ENCODE results near the gene TRIP11. TPM values are rescaled to one million over a fixed set of nuclear protein-coding genes. Genes with fewer than 3 reads are reported as not detected.
A peak's percentile ranks its signal among the peaks of the same experiment; 100 is the strongest.
"Not testable (repeated sequence)": the region's sequence is repeated elsewhere in the genome, so short reads cannot be mapped to it uniquely, and the experiment has no call there.

The TRIP11 gene
- 80.5 TPM for total RNA-seq

- intact Hi-C loops (cut with DNase I), result no loop called here
- ATAC-seq, result peak; percentile 100
- peak; percentile 95 for DNase-seq (ENCODE audit: low spot score)
These were observed at the start of gene TRIP11 for GRCh38 chr14:92039719-92040430. Gene TRIP11, minus strand, starts transcription at chr14:92040059. Its CDS starts 374 bp downstream, at chr14:92039685.

- DNase-seq (ENCODE audit: low spot score), result no peak
- intact Hi-C loops (cut with DNase I), result no loop called here
- no peak for ATAC-seq
These were observed 48.6 kb upstream of the TRIP11 start for GRCh38 chr14:92088494-92088893.

GRCh38 chr14:92074555-92074954 lies 34.7 kb upstream of the TRIP11 start:
- intact Hi-C loops (cut with DNase I), result loop anchor here (5.0 kb wide), 1 partner anchor 1582 kb away; no protein-coding TSS in a partner anchor
- DNase-seq (ENCODE audit: low spot score), result no peak
- ATAC-seq, result no peak

- intact Hi-C loops (cut with DNase I), result no loop called here
- DNase-seq (ENCODE audit: low spot score) (no peak), ATAC-seq (no peak)
These were observed 18.4 kb upstream of the TRIP11 start for GRCh38 chr14:92058006-92058917.

- intact Hi-C loops (cut with DNase I), result no loop called here
- DNase-seq (ENCODE audit: low spot score) (no peak), ATAC-seq (no peak)
These were observed 9.9 kb upstream of the TRIP11 start for GRCh38 chr14:92049781-92050180.

GRCh38 chr14:92049221-92049620 lies 9.4 kb upstream of the TRIP11 start:
- intact Hi-C loops (cut with DNase I); DNase-seq (ENCODE audit: low spot score); ATAC-seq: not testable (repeated sequence)

GRCh38 chr14:92045904-92046303 lies 6.0 kb upstream of the TRIP11 start:
- DNase-seq (ENCODE audit: low spot score); intact Hi-C loops (cut with DNase I); ATAC-seq: not testable (repeated sequence)

GRCh38 chr14:92041766-92042165 lies 1.9 kb upstream of the TRIP11 start:
- intact Hi-C loops (cut with DNase I); ATAC-seq: not testable (repeated sequence)

GRCh38 chr14:92041203-92041602 lies 1.3 kb upstream of the TRIP11 start:
- ATAC-seq (no peak), DNase-seq (ENCODE audit: low spot score) (no peak)
- intact Hi-C loops (cut with DNase I), result no loop called here

More at GRCh38 chr14:92041766-92042165, 1.9 kb upstream of the TRIP11 start:
- DNase-seq (ENCODE audit: low spot score), result not testable (repeated sequence)

GRCh38 chr14:92040431-92041051 lies 682 bp upstream of the TRIP11 start:
- peak; percentile 6 for ATAC-seq
- intact Hi-C loops (cut with DNase I), result no loop called here
- DNase-seq (ENCODE audit: low spot score), result no peak

- ATAC-seq (peak; percentile 73), DNase-seq (ENCODE audit: low spot score) (no peak)
- intact Hi-C loops (cut with DNase I), result no loop called here
These were observed 668 bp downstream of the TRIP11 start for GRCh38 chr14:92039063-92039718.

GRCh38 chr14:92037989-92038388 lies 1.9 kb downstream of the TRIP11 start:
- no peak for DNase-seq (ENCODE audit: low spot score)
- intact Hi-C loops (cut with DNase I), result no loop called here
- no peak for ATAC-seq

GRCh38 chr14:92035890-92036289 lies 4.0 kb downstream of the TRIP11 start:
- intact Hi-C loops (cut with DNase I), result no loop called here
- DNase-seq (ENCODE audit: low spot score), result no peak
- ATAC-seq, result no peak

- no peak for DNase-seq (ENCODE audit: low spot score)
- intact Hi-C loops (cut with DNase I), result no loop called here
- ATAC-seq, result no peak
These were observed 5.8 kb downstream of the TRIP11 start for GRCh38 chr14:92033906-92034687.

- ATAC-seq, result no peak
- DNase-seq (ENCODE audit: low spot score), result no peak
- intact Hi-C loops (cut with DNase I), result no loop called here
These were observed 6.4 kb downstream of the TRIP11 start for GRCh38 chr14:92033433-92033832.

- ATAC-seq (no peak), DNase-seq (ENCODE audit: low spot score) (no peak)
- intact Hi-C loops (cut with DNase I), result no loop called here
These were observed 13.2 kb downstream of the TRIP11 start for GRCh38 chr14:92026548-92027190.

GRCh38 chr14:92022036-92022435 lies 17.8 kb downstream of the TRIP11 start:
- intact Hi-C loops (cut with DNase I), result no loop called here
- no peak for DNase-seq (ENCODE audit: low spot score)
- ATAC-seq, result no peak

GRCh38 chr14:92021523-92021922 lies 18.3 kb downstream of the TRIP11 start:
- intact Hi-C loops (cut with DNase I), result no loop called here
- ATAC-seq (no peak), DNase-seq (ENCODE audit: low spot score) (no peak)
